Measurements from ENCODE around the gene MSANTD3. TPM values are rescaled to one million over a fixed set of nuclear protein-coding genes. Genes with fewer than 3 reads are reported as not detected.

MSANTD3 gene
- total and polyA plus RNA-seq, 4 donors: 4.3 to 7.4 (median 6.6) TPM

GRCh38 chr9:100499460-100499859, 72.5 kb downstream of the MSANTD3 start:
- no peak for TF ChIP-seq NR2F2 (IDR thresholded peaks at IDR 0.05)
- TF ChIP-seq HNF4A (conservative IDR thresholded peaks at IDR 0.05): no peak
- no peak for TF ChIP-seq GABPA (IDR thresholded peaks at IDR 0.05 in 1 of 2, conservative IDR thresholded peaks at IDR 0.05 in 1 of 2)
- Histone ChIP-seq H3K9ac (ENCODE audit: low read depth in 1 of 2, low read length in 2 of 2) (no peak overlapping the region), H3K4me1 (ENCODE audit: control insufficient read depth in 4 of 4, insufficient read depth in 4 of 4, low read length in 3 of 4) (no peaks in the 10 kb centered on the region), H3K4me3 (ENCODE audit: low read depth in 1 of 3, low read length in 3 of 3) (no peak overlapping the region), H3K27ac (ENCODE audit: low read depth in 1 of 2, low read length in 2 of 2) (no peak overlapping the region), H3K9me3 (ENCODE audit: control insufficient read depth in 4 of 4, low read length in 3 of 4) (no peaks in the 10 kb centered on the region), H3K36me3 (ENCODE audit: control insufficient read depth in 4 of 4, insufficient read depth in 3 of 4, low read depth in 1 of 4, low read length in 3 of 4) (no peaks in the 10 kb centered on the region), H3K27me3 (ENCODE audit: control insufficient read depth in 4 of 4, insufficient read depth in 4 of 4, low read length in 3 of 4) (no peaks in the 10 kb centered on the region)
- DNase-seq (ENCODE audit: low spot score): no peak
- WGBS: 82% methylated on average over 4 of the region's 4 CpGs

- Histone ChIP-seq H3K27me3 (ENCODE audit: control insufficient read depth in 4 of 4, insufficient read depth in 4 of 4, low read length in 3 of 4) (no peaks in the 10 kb centered on the region), H3K27ac (ENCODE audit: low read depth in 1 of 2, low read length in 2 of 2) (no peak overlapping the region), H3K4me3 (ENCODE audit: low read depth in 1 of 3, low read length in 3 of 3) (no peak overlapping the region), H3K9me3 (ENCODE audit: control insufficient read depth in 4 of 4, low read length in 3 of 4) (no peaks in the 10 kb centered on the region), H3K36me3 (ENCODE audit: control insufficient read depth in 4 of 4, insufficient read depth in 3 of 4, low read depth in 1 of 4, low read length in 3 of 4) (no peaks in the 10 kb centered on the region), H3K9ac (ENCODE audit: low read depth in 1 of 2, low read length in 2 of 2) (no peak overlapping the region), H3K4me1 (ENCODE audit: control insufficient read depth in 4 of 4, insufficient read depth in 4 of 4, low read length in 3 of 4) (no peaks in the 10 kb centered on the region)
- TF ChIP-seq JUND (IDR thresholded peaks at IDR 0.05): no peak
- TF ChIP-seq HNF4G (IDR thresholded peaks at IDR 0.05): no peak
- no peak for TF ChIP-seq ATF3 (IDR thresholded peaks at IDR 0.05)
- TF ChIP-seq EGR1 (IDR thresholded peaks at IDR 0.05; ENCODE audit: low read depth in 2 of 2): no peak
- no peak for TF ChIP-seq CTCF (IDR thresholded peaks at IDR 0.05; ENCODE audit: low read depth, low read length, missing input control)
- no peak for TF ChIP-seq FOXA2 (IDR thresholded peaks at IDR 0.05)
- no peak for TF ChIP-seq GABPA (IDR thresholded peaks at IDR 0.05 in 1 of 2, conservative IDR thresholded peaks at IDR 0.05 in 1 of 2)
- no peak for TF ChIP-seq ZBTB33 (IDR thresholded peaks at IDR 0.05)
- no peak for TF ChIP-seq REST (IDR thresholded peaks at IDR 0.05)
- no peak for TF ChIP-seq YY1 (IDR thresholded peaks at IDR 0.05)
- TF ChIP-seq RAD21 (IDR thresholded peaks at IDR 0.05): no peak
- TF ChIP-seq HNF4A (conservative IDR thresholded peaks at IDR 0.05): no peak
- TF ChIP-seq NR2F2 (IDR thresholded peaks at IDR 0.05): no peak
- TF ChIP-seq TAF1 (conservative IDR thresholded peaks at IDR 0.05): no peak
- no peak for TF ChIP-seq RXRA (IDR thresholded peaks at IDR 0.05)
- no peak for TF ChIP-seq MAX (IDR thresholded peaks at IDR 0.05)
- DNase-seq (ENCODE audit: low spot score): no peak
- WGBS: 73% methylated on average over 2 of the region's 2 CpGs
Observed at GRCh38 chr9:100499866-100500265, 72.9 kb downstream of the MSANTD3 start.

Other genes starting within 250 kb of the MSANTD3 start
- 10 to 100 TPM in 1 of 2 donors, 1 to 10 TPM in 1; 7.4 to 10.0 TPM for gene TEX10, start 74.2 kb upstream of the MSANTD3 start, total RNA-seq
- gene TEX10, start 74.2 kb upstream of the MSANTD3 start, polyA plus RNA-seq: 1 to 10 TPM; 3.3 to 4.7 TPM
- gene TMEFF1, start 46.0 kb downstream of the MSANTD3 start, total RNA-seq: not detected
- gene TMEFF1, start 46.0 kb downstream of the MSANTD3 start, polyA plus RNA-seq: not detected
- under 1 TPM; 0.05 to 0.08 TPM for gene CAVIN4, start 150.9 kb downstream of the MSANTD3 start, total RNA-seq
- under 1 TPM; 0.05 to 0.07 TPM for gene CAVIN4, start 150.9 kb downstream of the MSANTD3 start, polyA plus RNA-seq